Measurements from ENCODE around the gene PRMT5.

DNA sequence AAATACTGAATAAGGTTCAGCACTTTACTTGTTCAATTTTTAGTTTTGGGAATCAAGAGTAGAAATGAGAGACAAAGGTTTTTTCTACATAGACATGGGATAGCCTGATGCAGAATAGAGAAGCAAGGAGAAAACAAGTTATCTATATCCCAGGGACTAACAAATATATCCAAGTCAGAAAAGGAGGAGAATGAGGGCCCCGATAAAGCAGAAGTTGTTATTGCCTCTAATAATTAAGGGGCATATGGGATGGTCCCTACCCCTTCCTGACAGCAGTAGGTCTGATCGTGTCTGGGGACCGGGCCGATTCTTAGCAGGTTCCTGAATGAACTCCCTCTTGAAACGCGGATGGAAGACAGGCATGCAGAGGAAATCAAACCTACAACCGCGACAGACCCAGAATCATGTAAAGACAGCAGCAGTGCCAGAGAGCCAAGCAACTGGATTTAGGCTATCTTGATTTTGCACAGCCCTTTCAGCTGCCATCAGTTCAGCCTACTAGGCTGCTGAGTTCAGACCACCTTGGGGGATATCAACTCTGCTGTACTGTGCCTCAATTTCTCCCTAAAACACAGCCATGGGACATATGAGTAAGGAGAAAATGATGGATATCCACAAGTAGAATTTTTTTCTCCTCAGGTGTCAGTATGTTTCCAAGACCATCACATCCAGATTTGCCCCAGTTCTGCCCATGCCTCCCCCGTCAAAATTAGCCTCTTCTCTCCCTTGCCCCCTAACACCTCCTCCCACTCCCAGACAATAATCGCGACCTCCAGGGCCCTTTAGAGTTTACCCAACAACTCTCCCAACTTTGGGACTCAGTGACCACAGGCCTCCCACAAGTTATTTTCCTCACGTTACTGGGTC, 706 bp downstream of the PRMT5 start:
- no peak for TF ChIP-seq POLR2A (IDR thresholded peaks at IDR 0.05; ENCODE audit: low read length)
- TF ChIP-seq GATA1 (IDR thresholded peaks at IDR 0.05; ENCODE audit: low read depth, low read length) = no peak

Data from erythroblast (primary cell).